ENCODE data around the gene DDX24.

DDX24 gene

GRCh38 chr14:94088516-94088915 lies 7.5 kb upstream of the DDX24 start:
- no peak for TF ChIP-seq CTCF (IDR thresholded peaks at IDR 0.05; ENCODE audit: control insufficient read depth, extremely low read depth, insufficient read depth)
- H3K4me3 ChIP-seq (ENCODE audit: low read depth, low read length): no peak overlapping the region
- no peak for DNase-seq (ENCODE audit: low read depth)

- TF ChIP-seq CTCF (IDR thresholded peaks at IDR 0.05; ENCODE audit: control insufficient read depth, extremely low read depth, insufficient read depth): no peak
- no peak for DNase-seq (ENCODE audit: low read depth)
Observed at GRCh38 chr14:94087891-94088290, 6.9 kb upstream of the DDX24 start.

GRCh38 chr14:94081386-94081820 lies 401 bp upstream of the DDX24 start:
- no peak for TF ChIP-seq CTCF (IDR thresholded peaks at IDR 0.05; ENCODE audit: control insufficient read depth, extremely low read depth, insufficient read depth)
- DNase-seq (ENCODE audit: low read depth): no peak
- H3K4me3 ChIP-seq (ENCODE audit: low read depth, low read length): peak overlapping the region; percentile 84

More at GRCh38 chr14:94087891-94088290, 6.9 kb upstream of the DDX24 start:
- H3K4me3 ChIP-seq (ENCODE audit: low read depth, low read length): no peak overlapping the region

- DNase-seq (ENCODE audit: low read depth): no peak
- TF ChIP-seq CTCF (IDR thresholded peaks at IDR 0.05; ENCODE audit: control insufficient read depth, extremely low read depth, insufficient read depth): no peak
Observed at GRCh38 chr14:94079891-94080620, 946 bp downstream of the DDX24 start.

GRCh38 chr14:94077823-94078222 lies 3.2 kb downstream of the DDX24 start:
- H3K4me3 ChIP-seq (ENCODE audit: low read depth, low read length): no peak overlapping the region
- DNase-seq (ENCODE audit: low read depth): no peak
- no peak for TF ChIP-seq CTCF (IDR thresholded peaks at IDR 0.05; ENCODE audit: control insufficient read depth, extremely low read depth, insufficient read depth)

More at GRCh38 chr14:94079891-94080620, 946 bp downstream of the DDX24 start:
- H3K4me3 ChIP-seq (ENCODE audit: low read depth, low read length): peak overlapping the region; percentile 84

GRCh38 chr14:94077111-94077821 lies 3.7 kb downstream of the DDX24 start:
- TF ChIP-seq CTCF (IDR thresholded peaks at IDR 0.05; ENCODE audit: control insufficient read depth, extremely low read depth, insufficient read depth): no peak
- no peak for DNase-seq (ENCODE audit: low read depth)
- H3K4me3 ChIP-seq (ENCODE audit: low read depth, low read length): no peak overlapping the region

All from LNCaP clone FGC (cell line).